ENCODE results near the gene C2. TPM values are rescaled to one million over a fixed set of nuclear protein-coding genes. Genes with fewer than 3 reads are reported as not detected.

C2 gene
- total RNA-seq, 1 experiment from 2014 or later: 0.96 TPM

- no peak overlapping the region for H2AFZ ChIP-seq
- H3K36me3 ChIP-seq (ENCODE audit: low read depth): no peaks in the 10 kb centered on the region
- CTCF ChIA-PET: no interaction called here
- no peaks in the 10 kb centered on the region for H3F3A ChIP-seq (ENCODE audit: insufficient read depth, low read depth)
- no peaks in the 10 kb centered on the region for H3K9me3 ChIP-seq (ENCODE audit: insufficient read depth, low read depth)
- H3K27ac ChIP-seq: no peak overlapping the region
- TF ChIP-seq CTCF (conservative IDR thresholded peaks at IDR 0.05): no peak
- TF ChIP-seq EZH2 (IDR thresholded peaks at IDR 0.05; ENCODE audit: low read depth): no peak
- no peaks in the 10 kb centered on the region for H3K9me2 ChIP-seq (ENCODE audit: insufficient read depth)
- H3K4me2 ChIP-seq: no peak overlapping the region
- no peaks in the 10 kb centered on the region for H4K20me1 ChIP-seq (ENCODE audit: insufficient read depth)
- POLR2A ChIA-PET (ENCODE audit: unreplicated experiment): no interaction called here
- BruUV-seq (replicated peaks): no TSS peak
- H3K4me1 ChIP-seq (replicated peaks; ENCODE audit: insufficient read depth): no peaks in the 10 kb centered on the region
- H3K4me3 ChIP-seq: no peak overlapping the region
- H3K27me3 ChIP-seq (ENCODE audit: insufficient read depth, low read depth): no peaks in the 10 kb centered on the region
- intact Hi-C loops (cut with micrococcal nuclease; ENCODE audit: unreplicated experiment): no loop called here
- no peak for DNase-seq
- no peaks in the 10 kb centered on the region for H3K79me2 ChIP-seq (ENCODE audit: low read depth)
Measured at GRCh38 chr6:31933537-31933936, 6.0 kb downstream of the C2 start.

- H3K4me3 ChIP-seq: no peak overlapping the region
- no peaks in the 10 kb centered on the region for H3K79me2 ChIP-seq (ENCODE audit: low read depth)
- peaks cover 4% of the 10 kb centered on the region; the same call in 1 of the 2 replicates for H3F3A ChIP-seq (ENCODE audit: insufficient read depth, low read depth)
- peaks cover 4% of the 10 kb centered on the region; the same call in 1 of the 2 replicates for H3K4me1 ChIP-seq (replicated peaks; ENCODE audit: insufficient read depth)
- intact Hi-C loops (cut with micrococcal nuclease; ENCODE audit: unreplicated experiment): no loop called here
- POLR2A ChIA-PET (ENCODE audit: unreplicated experiment): no interaction called here
- H3K9me2 ChIP-seq (ENCODE audit: insufficient read depth): no peaks in the 10 kb centered on the region
- H3K36me3 ChIP-seq (ENCODE audit: low read depth): no peaks in the 10 kb centered on the region
- H3K27ac ChIP-seq: no peak overlapping the region
- BruUV-seq (replicated peaks): no TSS peak
- DNase-seq: no peak
- no peak for TF ChIP-seq CTCF (conservative IDR thresholded peaks at IDR 0.05)
- no peak for TF ChIP-seq EZH2 (IDR thresholded peaks at IDR 0.05; ENCODE audit: low read depth)
- H2AFZ ChIP-seq: no peak overlapping the region
- H3K4me2 ChIP-seq: no peak overlapping the region
- no peaks in the 10 kb centered on the region for H3K9me3 ChIP-seq (ENCODE audit: insufficient read depth, low read depth)
- CTCF ChIA-PET: no interaction called here
- no peaks in the 10 kb centered on the region for H4K20me1 ChIP-seq (ENCODE audit: insufficient read depth)
- H3K27me3 ChIP-seq (ENCODE audit: insufficient read depth, low read depth): no peaks in the 10 kb centered on the region
Measured at GRCh38 chr6:31935021-31935420, 7.5 kb downstream of the C2 start.

- H3K36me3 ChIP-seq (ENCODE audit: low read depth): no peaks in the 10 kb centered on the region
- H3F3A ChIP-seq (ENCODE audit: insufficient read depth, low read depth): peaks cover 12% of the 10 kb centered on the region; the same call in 1 of the 2 replicates
- no peaks in the 10 kb centered on the region for H3K9me2 ChIP-seq (ENCODE audit: insufficient read depth)
- no peak overlapping the region for H3K4me3 ChIP-seq
- no peak for DNase-seq
- no peak for TF ChIP-seq EZH2 (IDR thresholded peaks at IDR 0.05; ENCODE audit: low read depth)
- TF ChIP-seq CTCF (conservative IDR thresholded peaks at IDR 0.05): no peak
- no peaks in the 10 kb centered on the region for H4K20me1 ChIP-seq (ENCODE audit: insufficient read depth)
- CTCF ChIA-PET: no interaction called here
- H3K4me1 ChIP-seq (replicated peaks; ENCODE audit: insufficient read depth): peaks cover 12% of the 10 kb centered on the region
- BruUV-seq (replicated peaks): no TSS peak
- no peaks in the 10 kb centered on the region for H3K27me3 ChIP-seq (ENCODE audit: insufficient read depth, low read depth)
- no peaks in the 10 kb centered on the region for H3K79me2 ChIP-seq (ENCODE audit: low read depth)
- POLR2A ChIA-PET (ENCODE audit: unreplicated experiment): no interaction called here
- intact Hi-C loops (cut with micrococcal nuclease; ENCODE audit: unreplicated experiment): no loop called here
- no peak overlapping the region for H3K4me2 ChIP-seq
- H2AFZ ChIP-seq: no peak overlapping the region
- no peak overlapping the region for H3K27ac ChIP-seq
- no peaks in the 10 kb centered on the region for H3K9me3 ChIP-seq (ENCODE audit: insufficient read depth, low read depth)
Measured at GRCh38 chr6:31935823-31936222, 8.3 kb downstream of the C2 start.

All from PC-9 (cell line).